Activated CD4-positive, alpha-beta T cell treated with anti-CD3 and anti-CD28 coated beads for 36 hours (primary cell): Measurements from ENCODE around the gene CFAP210. TPM values are rescaled to one million over a fixed set of nuclear protein-coding genes. Genes with fewer than 3 reads are reported as not detected.

Experiments
- ATAC-seq: fragments of 200-7000 bp; cut with Tn5 transposase; one replicate; pipeline ENCODE4 v1.10.0; 2021; ENCODE audit warnings: mild to moderate bottlenecking, moderate library complexity
- CTCF ChIA-PET: fragments of 350-600 bp; sonication (Branson Sonifier 250); formaldehyde crosslinking; loops from one replicate; lab custom pipeline; 2021; ENCODE audit warnings: antibody characterized with exemption; lab: Charles Lee
- POLR2A ChIA-PET: fragments of 350-600 bp; sonication (Branson Sonifier 250); formaldehyde crosslinking; loops from one replicate; lab custom pipeline; 2021; ENCODE audit warnings: antibody characterized with exemption, inconsistent platforms; lab: Charles Lee
- DNase-seq: peaks from one replicate; pipeline ENCODE4 v3.0.0-alpha.2; 2020
- H3K27ac Mint-ChIP-seq: one replicate; pipeline ENCODE4 v1.8.0; 2021; ENCODE audit warnings: mixed read lengths
- H3K27me3 Mint-ChIP-seq: one replicate; pipeline ENCODE4 v1.8.0; 2021; ENCODE audit warnings: mixed read lengths
- H3K36me3 Mint-ChIP-seq: one replicate; pipeline ENCODE4 v1.8.0; 2021; ENCODE audit warnings: low read depth, mixed read lengths
- H3K4me1 Mint-ChIP-seq: one replicate; pipeline ENCODE4 v1.8.0; 2021; ENCODE audit warnings: mixed read lengths
- H3K4me3 Mint-ChIP-seq: one replicate; pipeline ENCODE4 v1.8.0; 2021; ENCODE audit warnings: mild to moderate bottlenecking, moderate library complexity, mixed read lengths
- H3K9me3 Mint-ChIP-seq: one replicate; pipeline ENCODE4 v1.8.0; 2021; ENCODE audit warnings: low read depth, mixed read lengths
- intact Hi-C, 2 experiments: fragments of 100-400 bp; cut with DNase I in 1 of 2; cut with micrococcal nuclease in 1 of 2; formaldehyde crosslinking; loops; one replicate each; pipeline versions ENCODE4 v1.14.2 to v1.15.1; 2022 to 2024; cut with DNase I, micrococcal nuclease
- total RNA-seq, 2 experiments: library from RNA; stranded (reverse); gene quantifications; one replicate each; pipeline ENCODE4 v1.2.3, GENCODE V29; 2021

Gene CFAP210
- total RNA-seq, 2 experiments from 2014 or later: 0.23 TPM; not detected in 1

GRCh38 chr2:169656164-169656563 is 38.0 kb downstream of the CFAP210 start:
- Mint-ChIP-seq H3K4me1 (no peaks in the 10 kb centered on the region), H3K36me3 (no peaks in the 10 kb centered on the region), H3K4me3 (no peak overlapping the region), H3K9me3 (no peaks in the 10 kb centered on the region), H3K27ac (no peak overlapping the region), H3K27me3 (peaks cover 15% of the 10 kb centered on the region)
- CTCF ChIA-PET: interaction anchor here (0.8 kb wide), 2 partner anchors 15 to 121 kb away, joined by 3 read pairs; no protein-coding TSS in a partner anchor
- intact Hi-C loops: no loop called here
- POLR2A ChIA-PET: interaction anchor here (0.6 kb wide), 1 partner anchor 30 kb away, joined by 3 read pairs; no protein-coding TSS in a partner anchor
- DNase-seq (no peak), ATAC-seq (no peak)

- ATAC-seq: no peak
- CTCF ChIA-PET: interaction anchor here (0.6 to 0.8 kb wide), 2 partner anchors 18 to 50 kb away, joined by 3 read pairs; no protein-coding TSS in a partner anchor
- Mint-ChIP-seq H3K4me3 (no peak overlapping the region), H3K4me1 (no peaks in the 10 kb centered on the region), H3K36me3 (no peaks in the 10 kb centered on the region), H3K9me3 (no peaks in the 10 kb centered on the region), H3K27me3 (peaks cover 19% of the 10 kb centered on the region), H3K27ac (no peak overlapping the region)
- intact Hi-C loops: no loop called here
- POLR2A ChIA-PET: no interaction called here
- DNase-seq: no peak
These were observed 40.6 kb downstream of the CFAP210 start for GRCh38 chr2:169653636-169654035.

GRCh38 chr2:169649278-169649677 is 44.9 kb downstream of the CFAP210 start:
- ATAC-seq (no peak), DNase-seq (no peak)
- no peak overlapping the region for H3K4me3 Mint-ChIP-seq
- H3K27ac Mint-ChIP-seq: no peak overlapping the region
- POLR2A ChIA-PET: no interaction called here
- no peaks in the 10 kb centered on the region for H3K36me3 Mint-ChIP-seq
- H3K4me1 Mint-ChIP-seq: no peaks in the 10 kb centered on the region
- no peaks in the 10 kb centered on the region for H3K9me3 Mint-ChIP-seq
- CTCF ChIA-PET: interaction anchor here (0.7 kb wide), 1 partner anchor 94 kb away, joined by 3 read pairs; no protein-coding TSS in a partner anchor
- H3K27me3 Mint-ChIP-seq: peaks cover 15% of the 10 kb centered on the region
- intact Hi-C loops: loop anchor here in 1 of 2 experiments (1.0 kb wide), 1 partner anchor 18 kb away; no protein-coding TSS in a partner anchor

- ATAC-seq: no peak
- POLR2A ChIA-PET: no interaction called here
These were observed 46.7 kb downstream of the CFAP210 start for GRCh38 chr2:169647496-169647895.

DNA sequence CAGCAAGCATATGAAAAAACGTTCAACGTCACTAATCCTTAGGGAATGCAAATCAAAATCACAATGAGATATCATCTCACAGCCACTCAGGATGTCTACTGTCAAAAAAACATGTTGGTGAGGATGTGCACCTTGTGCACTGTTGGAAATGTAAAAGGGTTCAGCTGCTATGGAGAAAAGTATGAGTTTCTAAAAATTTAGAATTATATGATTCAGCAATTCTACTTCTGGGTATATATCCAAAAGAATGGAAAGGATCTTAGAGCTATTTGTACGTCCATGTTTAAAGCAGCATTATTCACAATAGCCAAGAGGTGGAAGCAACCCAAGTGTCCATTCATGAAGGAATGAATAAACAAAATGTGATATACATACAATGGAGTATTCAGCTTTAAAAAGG is 50.0 kb downstream of the CFAP210 start:
- Mint-ChIP-seq H3K36me3 (peaks cover 7% of the 10 kb centered on the region), H3K27ac (no peak overlapping the region), H3K27me3 (no peaks in the 10 kb centered on the region), H3K4me1 (no peaks in the 10 kb centered on the region), H3K4me3 (no peak overlapping the region), H3K9me3 (peaks cover 2% of the 10 kb centered on the region)
- no peak for DNase-seq
- intact Hi-C loops: no loop called here
- POLR2A ChIA-PET: interaction anchor here (0.6 kb wide), 1 partner anchor 183 kb away, joined by 5 read pairs; no protein-coding TSS in a partner anchor
- CTCF ChIA-PET: interaction anchor here (0.6 kb wide), 1 partner anchor 89 kb away, joined by 3 read pairs; no protein-coding TSS in a partner anchor
- ATAC-seq: no peak

More at GRCh38 chr2:169647496-169647895, 46.7 kb downstream of the CFAP210 start:
- H3K27ac Mint-ChIP-seq: no peak overlapping the region
- H3K4me3 Mint-ChIP-seq: no peak overlapping the region
- H3K4me1 Mint-ChIP-seq: no peaks in the 10 kb centered on the region
- intact Hi-C loops: no loop called here
- H3K9me3 Mint-ChIP-seq: peaks cover 2% of the 10 kb centered on the region
- CTCF ChIA-PET: no interaction called here
- H3K36me3 Mint-ChIP-seq: no peaks in the 10 kb centered on the region
- DNase-seq: no peak
- peaks cover 9% of the 10 kb centered on the region for H3K27me3 Mint-ChIP-seq

DNA sequence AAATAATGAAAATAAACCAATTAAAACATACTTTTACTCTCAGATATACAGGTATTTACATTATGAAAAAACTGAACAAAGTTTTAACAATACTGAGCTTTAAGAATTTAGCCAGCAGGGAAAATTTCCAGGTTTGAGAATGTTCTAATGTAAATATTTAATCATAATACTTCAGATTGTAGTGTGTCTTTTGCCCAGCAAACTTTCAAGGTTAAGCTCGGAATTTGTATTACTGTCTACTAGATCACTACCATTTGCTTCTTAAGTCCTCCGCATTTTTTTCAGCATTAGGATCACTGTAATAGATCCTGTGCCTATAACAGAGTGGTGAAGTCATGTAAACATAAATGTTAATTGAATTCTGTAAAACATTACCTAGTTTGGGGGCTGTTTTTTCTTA is 52.7 kb downstream of the CFAP210 start:
- ChIA-PET CTCF (interaction anchor here (0.9 kb wide), 1 partner anchor 14 kb away, joined by 3 read pairs; no protein-coding TSS in a partner anchor), POLR2A (interaction anchor here (0.6 kb wide), 1 partner anchor 9 kb away, joined by 3 read pairs; no protein-coding TSS in a partner anchor)
- DNase-seq (no peak), ATAC-seq (no peak)
- Mint-ChIP-seq H3K4me1 (no peaks in the 10 kb centered on the region), H3K4me3 (no peak overlapping the region), H3K36me3 (peaks cover 11% of the 10 kb centered on the region), H3K27ac (no peak overlapping the region), H3K27me3 (no peaks in the 10 kb centered on the region), H3K9me3 (peaks cover 2% of the 10 kb centered on the region)
- intact Hi-C loops: no loop called here

GRCh38 chr2:169640104-169640503 is 54.1 kb downstream of the CFAP210 start:
- no peaks in the 10 kb centered on the region for H3K27me3 Mint-ChIP-seq
- ChIA-PET POLR2A (no interaction called here), CTCF (interaction anchor here (1.7 kb wide), 1 partner anchor 9 kb away, joined by 6 read pairs; no protein-coding TSS in a partner anchor)
- H3K36me3 Mint-ChIP-seq: peaks cover 11% of the 10 kb centered on the region
- ATAC-seq (no peak), DNase-seq (no peak)
- H3K4me3 Mint-ChIP-seq: no peak overlapping the region
- H3K9me3 Mint-ChIP-seq: peaks cover 2% of the 10 kb centered on the region
- H3K4me1 Mint-ChIP-seq: no peaks in the 10 kb centered on the region
- intact Hi-C loops: no loop called here
- no peak overlapping the region for H3K27ac Mint-ChIP-seq

DNA sequence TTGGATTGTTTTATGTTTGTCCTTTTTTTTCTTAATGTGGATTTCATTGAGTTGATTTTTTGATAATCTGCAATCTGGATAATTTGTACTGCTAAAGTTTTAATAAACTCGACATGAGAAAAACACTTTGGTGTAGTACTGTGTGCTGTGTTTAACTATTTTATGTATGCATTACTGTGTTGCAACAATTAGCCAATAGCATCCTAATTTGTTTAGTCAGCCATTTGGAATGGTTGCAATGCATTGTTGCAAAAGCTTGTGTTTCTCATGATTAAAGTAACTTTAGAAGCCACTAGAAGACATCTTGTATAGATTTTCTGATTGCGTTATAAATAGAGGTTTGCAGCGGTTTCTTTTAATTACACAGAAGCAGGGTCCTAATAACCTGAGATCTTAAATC is 56.6 kb downstream of the CFAP210 start:
- intact Hi-C loops: no loop called here
- H3K27ac Mint-ChIP-seq: no peak overlapping the region
- no peaks in the 10 kb centered on the region for H3K4me1 Mint-ChIP-seq
- DNase-seq: no peak
- no peaks in the 10 kb centered on the region for H3K27me3 Mint-ChIP-seq
- ChIA-PET CTCF (no interaction called here), POLR2A (no interaction called here)
- ATAC-seq: no peak
- H3K9me3 Mint-ChIP-seq: no peaks in the 10 kb centered on the region
- H3K4me3 Mint-ChIP-seq: no peak overlapping the region
- peaks cover 26% of the 10 kb centered on the region for H3K36me3 Mint-ChIP-seq

GRCh38 chr2:169636440-169637097 is 57.6 kb downstream of the CFAP210 start:
- peaks cover 30% of the 10 kb centered on the region for H3K36me3 Mint-ChIP-seq
- no peak for DNase-seq
- H3K27ac Mint-ChIP-seq: no peak overlapping the region
- ChIA-PET POLR2A (no interaction called here), CTCF (no interaction called here)
- no peaks in the 10 kb centered on the region for H3K9me3 Mint-ChIP-seq
- H3K27me3 Mint-ChIP-seq: no peaks in the 10 kb centered on the region
- no peak for ATAC-seq
- intact Hi-C loops: no loop called here
- H3K4me1 Mint-ChIP-seq: no peaks in the 10 kb centered on the region
- no peak overlapping the region for H3K4me3 Mint-ChIP-seq

DNA sequence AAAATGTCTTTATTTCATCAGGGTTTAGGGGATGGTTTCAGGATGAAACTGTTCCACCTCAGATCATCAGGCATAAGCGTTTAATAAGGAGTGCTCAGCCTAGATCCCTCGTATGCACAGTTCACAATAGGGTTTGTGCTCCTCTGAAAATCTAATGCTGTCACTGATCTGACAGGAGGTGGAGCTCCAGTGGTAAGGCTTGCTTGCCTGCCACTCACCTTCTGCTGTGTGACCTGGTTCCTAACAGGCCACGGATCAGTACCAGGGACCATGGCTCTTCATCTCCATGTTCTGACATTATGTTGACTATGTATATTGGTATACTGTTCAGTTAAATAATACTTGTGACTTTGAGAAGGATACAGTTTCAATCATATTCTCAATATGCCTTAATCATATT is 68.4 kb downstream of the CFAP210 start:
- ChIA-PET POLR2A (no interaction called here), CTCF (interaction anchor here (0.7 to 1.1 kb wide), 2 partner anchors 14 to 514 kb away, joined by 3 to 4 read pairs; no protein-coding TSS in a partner anchor)
- intact Hi-C loops: no loop called here
- no peak for ATAC-seq
- H3K27ac Mint-ChIP-seq: no peak overlapping the region
- H3K9me3 Mint-ChIP-seq: no peaks in the 10 kb centered on the region
- no peaks in the 10 kb centered on the region for H3K4me1 Mint-ChIP-seq
- peaks cover 42% of the 10 kb centered on the region for H3K36me3 Mint-ChIP-seq
- no peaks in the 10 kb centered on the region for H3K27me3 Mint-ChIP-seq
- no peak overlapping the region for H3K4me3 Mint-ChIP-seq
- no peak for DNase-seq

- intact Hi-C loops: no loop called here
- POLR2A ChIA-PET: no interaction called here
- DNase-seq (no peak), ATAC-seq (peak; percentile 42)
- Mint-ChIP-seq H3K27ac (peak overlapping the region; percentile 24), H3K4me1 (peaks cover 8% of the 10 kb centered on the region), H3K36me3 (peaks cover 53% of the 10 kb centered on the region), H3K4me3 (no peak overlapping the region), H3K9me3 (no peaks in the 10 kb centered on the region), H3K27me3 (no peaks in the 10 kb centered on the region)
- CTCF ChIA-PET: no interaction called here
These were observed 71.0 kb downstream of the CFAP210 start for GRCh38 chr2:169623235-169623634.

DNA sequence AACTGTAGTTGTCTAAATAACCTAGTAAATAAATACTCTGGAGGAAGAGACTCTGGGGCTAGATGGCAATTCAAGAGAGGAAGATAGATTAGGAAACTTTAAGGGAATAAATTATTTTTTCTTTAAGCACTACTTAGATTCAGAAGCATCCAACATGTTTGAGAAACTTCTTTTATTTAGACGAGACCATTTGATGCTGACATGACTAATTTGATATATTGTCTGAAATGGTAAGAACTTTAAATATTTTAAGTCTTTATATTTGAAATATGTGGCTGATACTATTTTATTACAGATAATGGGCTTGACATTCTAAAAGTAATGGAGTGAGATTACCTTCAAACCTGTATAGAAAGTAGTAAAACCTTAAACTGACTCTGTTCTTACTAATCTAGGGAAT is 73.7 kb downstream of the CFAP210 start:
- Mint-ChIP-seq H3K4me3 (no peak overlapping the region), H3K4me1 (peaks cover 18% of the 10 kb centered on the region), H3K27me3 (no peaks in the 10 kb centered on the region), H3K36me3 (peaks cover 70% of the 10 kb centered on the region), H3K9me3 (peaks cover 6% of the 10 kb centered on the region), H3K27ac (peak overlapping the region; percentile 21)
- intact Hi-C loops: no loop called here
- ChIA-PET POLR2A (no interaction called here), CTCF (no interaction called here)
- DNase-seq: no peak
- ATAC-seq: no peak
